C4-2B (cell line): Measurements from ENCODE around the gene CDK14.

ENCODE experiments used
- H3K27ac ChIP-seq: fragments of 450-650 bp; 2 replicates; pipeline ENCODE4 v1.5.1; 2017
- CTCF ChIP-seq: fragments of 450-650 bp; conservative IDR thresholded peaks from 2 replicates; pipeline ENCODE4 v1.5.1; 2017; ENCODE audit warnings: mild to moderate bottlenecking
- ZFX ChIP-seq: fragments of 450-650 bp; IDR thresholded peaks from 2 replicates; pipeline ENCODE4 v1.6.1; 2017

The CDK14 gene

DNA sequence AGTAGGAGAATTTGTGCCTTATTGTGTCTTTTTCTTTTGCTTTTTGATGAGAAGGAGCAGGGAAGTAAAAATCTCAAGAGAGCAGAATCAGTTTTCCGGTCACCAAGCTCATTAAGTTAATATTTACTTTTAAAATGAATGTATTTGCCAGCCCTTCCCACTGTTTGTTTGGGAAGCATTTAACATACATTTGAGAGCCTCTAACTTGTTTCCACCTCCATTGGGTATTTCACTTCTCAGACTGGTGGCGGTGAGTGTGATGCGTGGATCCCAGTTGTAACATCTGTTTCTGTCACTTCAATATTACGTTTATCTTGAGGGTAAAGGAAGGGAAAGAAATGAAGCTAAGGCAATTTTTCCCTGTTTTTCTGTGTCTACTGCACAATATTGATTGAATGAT lies 22.8 kb downstream of the CDK14 start:
- H3K27ac ChIP-seq: no peak overlapping the region
- no peak for TF ChIP-seq ZFX
- TF ChIP-seq CTCF: no peak

GRCh38 chr7:90621125-90621746 lies 25.1 kb downstream of the CDK14 start:
- peak overlapping the region; percentile 6; the same call in 1 of the 2 replicates for H3K27ac ChIP-seq
- TF ChIP-seq CTCF: no peak
- TF ChIP-seq ZFX: no peak

- TF ChIP-seq ZFX (no peak), CTCF (no peak)
- no peak overlapping the region; the same call in 1 of the 2 replicates for H3K27ac ChIP-seq
These were observed 25.6 kb downstream of the CDK14 start for GRCh38 chr7:90621747-90622140.

- H3K27ac ChIP-seq: no peak overlapping the region
- TF ChIP-seq ZFX: no peak
- TF ChIP-seq CTCF: no peak
These were observed 26.5 kb downstream of the CDK14 start for GRCh38 chr7:90622670-90623069.

GRCh38 chr7:90624225-90624911 lies 28.2 kb downstream of the CDK14 start:
- no peak overlapping the region for H3K27ac ChIP-seq

GRCh38 chr7:90625051-90625450 lies 28.9 kb downstream of the CDK14 start:
- no peak for TF ChIP-seq CTCF
- no peak overlapping the region for H3K27ac ChIP-seq

More at GRCh38 chr7:90624225-90624911, 28.2 kb downstream of the CDK14 start:
- no peak for TF ChIP-seq CTCF

DNA sequence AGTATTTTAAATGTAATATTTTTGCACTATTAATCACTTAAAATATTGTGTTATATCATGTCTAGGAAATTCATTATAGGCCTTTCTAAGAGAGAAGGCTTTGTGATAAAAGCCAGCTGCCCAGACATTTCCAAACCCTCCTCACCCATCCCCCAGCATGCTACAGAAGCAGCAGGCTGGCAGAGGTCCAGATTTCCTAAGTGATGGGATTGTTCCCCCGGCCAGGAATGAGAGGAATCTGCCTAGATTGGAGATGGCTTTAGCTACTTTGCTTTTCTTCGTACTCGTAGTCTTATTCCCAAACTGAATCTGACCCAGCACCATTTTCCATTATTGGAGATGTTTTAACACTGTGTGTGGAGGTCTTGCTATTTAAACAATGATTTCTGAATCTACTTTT lies 29.4 kb downstream of the CDK14 start:
- H3K27ac ChIP-seq: no peak overlapping the region

More for the DNA sequence above, 29.4 kb downstream of the CDK14 start:
- TF ChIP-seq CTCF (no peak), ZFX (no peak)
